Type B pancreatic cell (in vitro differentiated cells): ENCODE results near the gene CYLD. TPM values are rescaled to one million over a fixed set of nuclear protein-coding genes. Genes with fewer than 3 reads are reported as not detected.

Source experiments
- DNase-seq: peaks from one replicate; pipeline ENCODE4 v3.0.0; 2021; ENCODE audit warnings: mixed read lengths; ENCODE audit not compliant: unreplicated experiment; ENCODE audit errors: extremely low spot score
- H3K27ac Mint-ChIP-seq: 2 replicates; pipeline ENCODE4 v1.8.0; 2021; ENCODE audit warnings: mild to moderate bottlenecking, mixed read lengths
- H3K27me3 Mint-ChIP-seq: 2 replicates; pipeline ENCODE4 v1.8.0; 2021; ENCODE audit warnings: mixed read lengths
- H3K36me3 Mint-ChIP-seq: 2 replicates; pipeline ENCODE4 v1.8.0; 2021; ENCODE audit warnings: mixed read lengths
- H3K4me1 Mint-ChIP-seq: one replicate; pipeline ENCODE4 v1.8.0; 2021; ENCODE audit warnings: mixed read lengths; ENCODE audit not compliant: unreplicated experiment
- H3K4me3 Mint-ChIP-seq: 2 replicates; pipeline ENCODE4 v1.8.0; 2021; ENCODE audit warnings: mild to moderate bottlenecking, mixed read lengths
- H3K9me3 Mint-ChIP-seq: 2 replicates; pipeline ENCODE4 v1.8.0; 2021; ENCODE audit warnings: mixed read lengths
- CTCF ChIP-seq: fragments of 200-600 bp; sonication (generic); conservative IDR thresholded peaks from 2 replicates; pipeline ENCODE4 v1.5.0; 2021; ENCODE audit warnings: antibody characterized with exemption, mild to moderate bottlenecking
- microRNA-seq: library from miRNA; unstranded; fragments of <30 nt; microRNA quantifications from one replicate; pipeline ENCODE4, GENCODE V29; 2020
- total RNA-seq: library from RNA; stranded (reverse); gene quantifications from 2 replicates; pipeline ENCODE4 v1.2.1, GENCODE V29; 2021; ENCODE audit warnings: low replicate concordance

Gene CYLD
- total RNA-seq, 1 donor from 2014 or later: 24.9 TPM

GRCh38 chr16:50848755-50849514 is 107.0 kb downstream of the CYLD start:
- H3K27me3 Mint-ChIP-seq: peaks cover 19% of the 10 kb centered on the region
- H3K4me1 Mint-ChIP-seq: no peaks in the 10 kb centered on the region
- no peak overlapping the region for H3K27ac Mint-ChIP-seq
- no peak for TF ChIP-seq CTCF
- no peaks in the 10 kb centered on the region for H3K36me3 Mint-ChIP-seq
- H3K4me3 Mint-ChIP-seq: no peak overlapping the region
- H3K9me3 Mint-ChIP-seq: no peaks in the 10 kb centered on the region
- no peak for DNase-seq

Small RNA genes lying within 50 kb of the gene (microRNA-seq; reads per million reads assigned to microRNA genes)
- gene MIR3181: 1.9 reads per million

Other genes starting within 250 kb of the CYLD start
- gene NKD1, start 193.7 kb upstream of the CYLD start, total RNA-seq: 33.8 and 43.2 TPM in 2 replicates
- not detected in 2 replicates for gene SNX20, start 60.8 kb upstream of the CYLD start, total RNA-seq
- 0.12 and 0.31 TPM in 2 replicates for gene NOD2, start 48.5 kb upstream of the CYLD start, total RNA-seq